ENCODE measurements around the gene PLEKHO2.
A peak's percentile ranks its signal among the peaks of the same experiment; 100 is the strongest.

The PLEKHO2 gene

GRCh38 chr15:64888336-64888735 is 46.6 kb downstream of the PLEKHO2 start:
- Histone ChIP-seq H3K9me3 (ENCODE audit: control insufficient read depth in 1 of 2, low read length in 2 of 2) (no peaks in the 10 kb centered on the region), H3K9ac (ENCODE audit: low read depth in 1 of 2, low read length in 2 of 2) (no peak overlapping the region), H3K4me3 (ENCODE audit: low read depth in 1 of 2, low read length in 2 of 2) (no peak overlapping the region), H3K36me3 (ENCODE audit: control insufficient read depth in 1 of 2, insufficient read depth in 2 of 2, low read length in 2 of 2) (no peaks in the 10 kb centered on the region), H3K4me1 (ENCODE audit: control insufficient read depth in 1 of 2, insufficient read depth in 2 of 2, low read length in 2 of 2) (peaks cover 23 to 30% of the 10 kb centered on the region in 2 donors), H3K27me3 (ENCODE audit: control insufficient read depth in 1 of 2, insufficient read depth in 2 of 2, low read length in 2 of 2) (no peaks in the 10 kb centered on the region), H3K27ac (ENCODE audit: low read depth, low read length) (no peak overlapping the region)

DNA sequence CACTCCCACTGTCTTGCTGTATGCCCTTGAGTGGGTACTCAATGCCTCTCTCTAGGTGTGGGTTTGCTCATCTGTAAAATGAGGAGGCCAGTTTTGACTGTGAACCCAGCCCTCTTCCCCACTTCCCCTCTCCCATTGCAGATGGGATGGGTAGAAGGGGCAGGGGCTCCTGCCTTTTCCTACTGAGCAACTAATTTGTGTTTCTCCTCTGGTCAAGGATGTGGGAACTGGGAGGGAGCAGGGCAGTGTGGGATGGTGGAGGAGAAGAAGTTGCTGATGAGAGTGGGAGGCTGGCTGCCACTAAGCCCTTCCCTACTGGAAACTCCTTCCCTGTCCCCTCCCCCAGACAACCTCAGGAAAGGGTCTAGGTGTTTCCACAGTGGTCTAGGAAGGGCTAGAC is 49.8 kb downstream of the PLEKHO2 start:
- Histone ChIP-seq H3K27ac (ENCODE audit: low read depth, low read length) (no peak overlapping the region), H3K36me3 (ENCODE audit: control insufficient read depth in 1 of 2, insufficient read depth in 2 of 2, low read length in 2 of 2) (no peaks in the 10 kb centered on the region), H3K4me1 (ENCODE audit: control insufficient read depth in 1 of 2, insufficient read depth in 2 of 2, low read length in 2 of 2) (peaks cover 38 to 50% of the 10 kb centered on the region in 2 donors), H3K4me3 (ENCODE audit: low read depth in 1 of 2, low read length in 2 of 2) (no peak overlapping the region), H3K27me3 (ENCODE audit: control insufficient read depth in 1 of 2, insufficient read depth in 2 of 2, low read length in 2 of 2) (no peaks in the 10 kb centered on the region), H3K9me3 (ENCODE audit: control insufficient read depth in 1 of 2, low read length in 2 of 2) (no peaks in the 10 kb centered on the region), H3K9ac (ENCODE audit: low read depth in 1 of 2, low read length in 2 of 2) (peak overlapping the region; percentile 4 to 36)

DNA sequence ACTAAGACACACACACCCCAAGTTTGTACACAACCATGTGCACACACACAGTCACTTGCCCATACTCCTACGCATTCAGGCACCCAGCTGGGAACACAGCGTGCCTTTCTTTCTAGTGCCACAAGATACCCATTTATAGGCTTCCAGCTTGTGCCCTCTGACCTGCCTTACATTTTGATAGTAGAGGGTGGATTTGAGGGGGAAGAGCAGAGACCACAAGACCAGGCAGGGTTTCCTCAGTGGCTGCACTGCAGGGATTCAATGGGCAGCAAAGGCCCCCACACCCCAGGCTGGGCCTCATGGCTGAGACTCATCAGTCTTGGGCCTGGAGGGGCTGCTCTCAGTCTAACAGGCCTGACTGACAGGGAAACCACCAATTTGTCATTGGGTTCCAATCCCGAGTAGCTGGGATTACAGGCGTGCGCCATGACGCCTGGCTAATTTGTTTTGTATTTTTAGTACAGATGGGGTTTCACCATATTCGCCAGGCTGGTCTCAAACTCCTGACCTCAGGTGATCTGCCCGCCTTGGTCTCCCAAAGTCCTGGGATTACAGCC is 51.2 kb downstream of the PLEKHO2 start:
- peak overlapping the region; percentile 20 to 57 for H3K9ac ChIP-seq (ENCODE audit: low read depth in 1 of 2, low read length in 2 of 2)
- no peaks in the 10 kb centered on the region for H3K27me3 ChIP-seq (ENCODE audit: control insufficient read depth in 1 of 2, insufficient read depth in 2 of 2, low read length in 2 of 2)
- no peaks in the 10 kb centered on the region for H3K9me3 ChIP-seq (ENCODE audit: control insufficient read depth in 1 of 2, low read length in 2 of 2)
- H3K4me1 ChIP-seq (ENCODE audit: control insufficient read depth in 1 of 2, insufficient read depth in 2 of 2, low read length in 2 of 2): peaks cover 51 to 64% of the 10 kb centered on the region in 2 donors
- peak overlapping the region; percentile 11 to 62 for H3K4me3 ChIP-seq (ENCODE audit: low read depth in 1 of 2, low read length in 2 of 2)
- H3K36me3 ChIP-seq (ENCODE audit: control insufficient read depth in 1 of 2, insufficient read depth in 2 of 2, low read length in 2 of 2): no peaks in the 10 kb centered on the region
- peak overlapping the region; percentile 88 for H3K27ac ChIP-seq (ENCODE audit: low read depth, low read length)

GRCh38 chr15:64893481-64894394 is 52.0 kb downstream of the PLEKHO2 start:
- H3K9ac ChIP-seq (ENCODE audit: low read depth in 1 of 2, low read length in 2 of 2): peak overlapping the region; percentile 60 to 65
- H3K27me3 ChIP-seq (ENCODE audit: control insufficient read depth in 1 of 2, insufficient read depth in 2 of 2, low read length in 2 of 2): no peaks in the 10 kb centered on the region
- H3K27ac ChIP-seq (ENCODE audit: low read depth, low read length): peak overlapping the region; percentile 88
- peak overlapping the region; percentile 61 to 62 for H3K4me3 ChIP-seq (ENCODE audit: low read depth in 1 of 2, low read length in 2 of 2)
- no peaks in the 10 kb centered on the region for H3K36me3 ChIP-seq (ENCODE audit: control insufficient read depth in 1 of 2, insufficient read depth in 2 of 2, low read length in 2 of 2)
- H3K9me3 ChIP-seq (ENCODE audit: control insufficient read depth in 1 of 2, low read length in 2 of 2): no peaks in the 10 kb centered on the region
- H3K4me1 ChIP-seq (ENCODE audit: control insufficient read depth in 1 of 2, insufficient read depth in 2 of 2, low read length in 2 of 2): peaks cover 52 to 65% of the 10 kb centered on the region in 2 donors

- Histone ChIP-seq H3K27ac (ENCODE audit: low read depth, low read length) (peak overlapping the region; percentile 88), H3K9ac (ENCODE audit: low read depth in 1 of 2, low read length in 2 of 2) (peak overlapping the region; percentile 60 to 65), H3K27me3 (ENCODE audit: control insufficient read depth in 1 of 2, insufficient read depth in 2 of 2, low read length in 2 of 2) (no peaks in the 10 kb centered on the region), H3K36me3 (ENCODE audit: control insufficient read depth in 1 of 2, insufficient read depth in 2 of 2, low read length in 2 of 2) (no peaks in the 10 kb centered on the region), H3K4me1 (ENCODE audit: control insufficient read depth in 1 of 2, insufficient read depth in 2 of 2, low read length in 2 of 2) (peaks cover 52 to 65% of the 10 kb centered on the region in 2 donors), H3K9me3 (ENCODE audit: control insufficient read depth in 1 of 2, low read length in 2 of 2) (no peaks in the 10 kb centered on the region), H3K4me3 (ENCODE audit: low read depth in 1 of 2, low read length in 2 of 2) (peak overlapping the region; percentile 61 to 62)
Measured at GRCh38 chr15:64894395-64895056, 52.8 kb downstream of the PLEKHO2 start.

- Histone ChIP-seq H3K9ac (ENCODE audit: low read depth in 1 of 2, low read length in 2 of 2) (peak overlapping the region; percentile 60 to 64), H3K9me3 (ENCODE audit: control insufficient read depth in 1 of 2, low read length in 2 of 2) (no peaks in the 10 kb centered on the region), H3K4me3 (ENCODE audit: low read depth in 1 of 2, low read length in 2 of 2) (peak overlapping the region; percentile 55 to 61), H3K36me3 (ENCODE audit: control insufficient read depth in 1 of 2, insufficient read depth in 2 of 2, low read length in 2 of 2) (no peaks in the 10 kb centered on the region), H3K27me3 (ENCODE audit: control insufficient read depth in 1 of 2, insufficient read depth in 2 of 2, low read length in 2 of 2) (no peaks in the 10 kb centered on the region), H3K4me1 (ENCODE audit: control insufficient read depth in 1 of 2, insufficient read depth in 2 of 2, low read length in 2 of 2) (peaks cover 52 to 65% of the 10 kb centered on the region in 2 donors), H3K27ac (ENCODE audit: low read depth, low read length) (peak overlapping the region; percentile 88)
Measured at GRCh38 chr15:64895285-64896065, 53.8 kb downstream of the PLEKHO2 start.

- peak overlapping the region; percentile 55 to 61 for H3K4me3 ChIP-seq (ENCODE audit: low read depth in 1 of 2, low read length in 2 of 2)
- H3K9ac ChIP-seq (ENCODE audit: low read depth in 1 of 2, low read length in 2 of 2): peak overlapping the region in 1 of 2 donors; percentile 64
- peak overlapping the region; percentile 88 for H3K27ac ChIP-seq (ENCODE audit: low read depth, low read length)
- H3K36me3 ChIP-seq (ENCODE audit: control insufficient read depth in 1 of 2, insufficient read depth in 2 of 2, low read length in 2 of 2): no peaks in the 10 kb centered on the region
- H3K27me3 ChIP-seq (ENCODE audit: control insufficient read depth in 1 of 2, insufficient read depth in 2 of 2, low read length in 2 of 2): no peaks in the 10 kb centered on the region
- peaks cover 0 to 7% of the 10 kb centered on the region in 2 donors for H3K9me3 ChIP-seq (ENCODE audit: control insufficient read depth in 1 of 2, low read length in 2 of 2)
- peaks cover 52 to 59% of the 10 kb centered on the region in 2 donors for H3K4me1 ChIP-seq (ENCODE audit: control insufficient read depth in 1 of 2, insufficient read depth in 2 of 2, low read length in 2 of 2)
Measured at GRCh38 chr15:64896371-64897069, 54.8 kb downstream of the PLEKHO2 start.

DNA sequence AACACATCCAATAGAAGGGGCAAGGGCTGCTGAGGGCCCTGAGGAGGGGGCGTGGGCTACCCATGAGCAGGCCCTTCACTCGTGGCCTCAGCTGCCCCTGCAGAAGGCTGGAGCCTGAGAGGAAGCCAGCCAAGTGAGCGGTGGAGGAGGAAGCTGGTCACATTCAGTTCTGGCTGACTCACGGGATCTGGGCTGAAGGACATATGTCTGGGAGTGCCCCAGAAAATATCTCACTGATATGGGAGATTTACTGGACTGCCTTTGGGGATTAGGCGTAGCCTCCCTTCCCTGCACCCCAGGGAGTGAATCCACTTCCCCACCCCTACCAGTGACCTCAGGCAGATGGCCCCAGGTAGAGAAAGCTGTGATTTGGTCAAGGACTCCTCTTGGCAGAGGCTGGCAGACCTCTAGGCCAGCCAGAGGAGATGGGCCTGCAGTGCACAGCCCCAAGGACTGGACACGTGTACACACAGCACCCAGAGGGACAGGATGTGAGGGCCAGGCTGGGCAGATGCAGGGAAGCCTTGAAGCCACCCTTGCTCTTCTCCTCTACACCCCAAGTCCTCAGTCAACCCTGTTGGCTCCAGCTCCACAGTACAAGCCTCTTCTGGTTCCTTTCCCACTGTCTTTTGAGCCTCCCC is 55.8 kb downstream of the PLEKHO2 start:
- H3K27me3 ChIP-seq (ENCODE audit: control insufficient read depth in 1 of 2, insufficient read depth in 2 of 2, low read length in 2 of 2): no peaks in the 10 kb centered on the region
- no peak overlapping the region for H3K4me3 ChIP-seq (ENCODE audit: low read depth in 1 of 2, low read length in 2 of 2)
- no peak overlapping the region for H3K9ac ChIP-seq (ENCODE audit: low read depth in 1 of 2, low read length in 2 of 2)
- no peaks in the 10 kb centered on the region for H3K36me3 ChIP-seq (ENCODE audit: control insufficient read depth in 1 of 2, insufficient read depth in 2 of 2, low read length in 2 of 2)
- peak overlapping the region; percentile 71 for H3K27ac ChIP-seq (ENCODE audit: low read depth, low read length)
- peaks cover 0 to 12% of the 10 kb centered on the region in 2 donors for H3K9me3 ChIP-seq (ENCODE audit: control insufficient read depth in 1 of 2, low read length in 2 of 2)
- peaks cover 43 to 50% of the 10 kb centered on the region in 2 donors for H3K4me1 ChIP-seq (ENCODE audit: control insufficient read depth in 1 of 2, insufficient read depth in 2 of 2, low read length in 2 of 2)

- Histone ChIP-seq H3K27ac (ENCODE audit: low read depth, low read length) (no peak overlapping the region), H3K4me3 (ENCODE audit: low read depth in 1 of 2, low read length in 2 of 2) (no peak overlapping the region), H3K27me3 (ENCODE audit: control insufficient read depth in 1 of 2, insufficient read depth in 2 of 2, low read length in 2 of 2) (no peaks in the 10 kb centered on the region), H3K4me1 (ENCODE audit: control insufficient read depth in 1 of 2, insufficient read depth in 2 of 2, low read length in 2 of 2) (peaks cover 38 to 41% of the 10 kb centered on the region in 2 donors), H3K36me3 (ENCODE audit: control insufficient read depth in 1 of 2, insufficient read depth in 2 of 2, low read length in 2 of 2) (no peaks in the 10 kb centered on the region), H3K9me3 (ENCODE audit: control insufficient read depth in 1 of 2, low read length in 2 of 2) (peaks cover 0 to 12% of the 10 kb centered on the region in 2 donors), H3K9ac (ENCODE audit: low read depth in 1 of 2, low read length in 2 of 2) (no peak overlapping the region)
Measured at GRCh38 chr15:64898406-64898805, 56.7 kb downstream of the PLEKHO2 start.

Measured in duodenal mucosa (tissue), 2 donors.